H9 (cell line): ENCODE measurements around the gene RBFOX1. TPM values are rescaled to one million over a fixed set of nuclear protein-coding genes. Genes with fewer than 3 reads are reported as not detected.

Source experiments
- DNase-seq: peaks from one replicate; pipeline ENCODE4 v3.0.0-alpha.2; 2017
- H2AFZ ChIP-seq: one replicate; pipeline ENCODE4 v1.6.1; 2013; ENCODE audit warnings: mild to moderate bottlenecking, low read length, control low read depth, moderate library complexity
- H2AK5ac ChIP-seq: 2 replicates; pipeline ENCODE4 v1.6.1; 2013; ENCODE audit warnings: low read length, control low read depth, mixed read lengths; ENCODE audit not compliant: insufficient read length
- H2BK120ac ChIP-seq: one replicate; pipeline ENCODE4 v1.6.1; 2013; ENCODE audit warnings: low read depth, mild to moderate bottlenecking, low read length, control low read depth, inconsistent platforms; ENCODE audit not compliant: poor library complexity, severe bottlenecking
- H2BK12ac ChIP-seq: 2 replicates; pipeline ENCODE4 v1.6.1; 2013; ENCODE audit warnings: low read length, control low read depth, mixed read lengths, low read depth; ENCODE audit not compliant: insufficient read length
- H2BK15ac ChIP-seq: 2 replicates; pipeline ENCODE4 v1.6.1; 2013; ENCODE audit warnings: low read depth, low read length, control low read depth
- H2BK20ac ChIP-seq: one replicate; pipeline ENCODE4 v1.6.1; 2013; ENCODE audit warnings: low read depth, mild to moderate bottlenecking, low read length, control low read depth, inconsistent platforms; ENCODE audit not compliant: poor library complexity, severe bottlenecking
- H2BK5ac ChIP-seq: 2 replicates; pipeline ENCODE4 v1.6.1; 2013; ENCODE audit warnings: low read length, control low read depth, mixed read lengths; ENCODE audit not compliant: insufficient read length
- H3K14ac ChIP-seq: 2 replicates; pipeline ENCODE4 v1.6.1; 2013; ENCODE audit warnings: low read length, control low read depth; ENCODE audit not compliant: insufficient read depth
- H3K18ac ChIP-seq: 2 replicates; pipeline ENCODE4 v1.6.1; 2013; ENCODE audit warnings: low read depth, mild to moderate bottlenecking, mixed read lengths, low read length, control low read depth; ENCODE audit not compliant: insufficient read length
- H3K23ac ChIP-seq: 2 replicates; pipeline ENCODE4 v1.6.1; 2013; ENCODE audit warnings: low read length, control low read depth, mixed read lengths, low read depth; ENCODE audit not compliant: insufficient read length
- H3K23me2 ChIP-seq: 2 replicates; pipeline ENCODE4 v1.6.1; 2013; ENCODE audit warnings: low read depth, mild to moderate bottlenecking, mixed read lengths, low read length, control low read depth; ENCODE audit not compliant: insufficient read length, poor library complexity, severe bottlenecking
- H3K27ac ChIP-seq: 2 replicates; pipeline ENCODE4 v1.5.1; 2013; ENCODE audit warnings: low read length, control low read depth, mixed read lengths, low read depth; ENCODE audit not compliant: insufficient read length
- H3K27me3 ChIP-seq: 2 replicates; pipeline ENCODE4 v1.6.1; 2013; ENCODE audit warnings: low read length, control low read depth, inconsistent platforms; ENCODE audit not compliant: insufficient read depth
- H3K4ac ChIP-seq: 2 replicates; pipeline ENCODE4 v1.6.1; 2013; ENCODE audit warnings: low read depth, mild to moderate bottlenecking, control low read depth, inconsistent platforms, low read length, moderate library complexity
- H3K4me1 ChIP-seq: 2 replicates; pipeline ENCODE4 v1.6.1; 2013; ENCODE audit warnings: low read length, control low read depth, inconsistent platforms; ENCODE audit not compliant: insufficient read depth
- H3K4me2 ChIP-seq: 2 replicates; pipeline ENCODE4 v1.6.1; 2013; ENCODE audit warnings: low read length, control low read depth, mixed read lengths; ENCODE audit not compliant: insufficient read length, insufficient read depth
- H3K56ac ChIP-seq: 2 replicates; pipeline ENCODE4 v1.6.1; 2013; ENCODE audit warnings: low read depth, mild to moderate bottlenecking, mixed read lengths, low read length, control low read depth; ENCODE audit not compliant: insufficient read length
- H3K79me1 ChIP-seq: 2 replicates; pipeline ENCODE4 v1.6.1; 2013; ENCODE audit warnings: low read depth, mild to moderate bottlenecking, moderate library complexity, low read length, control low read depth, inconsistent platforms; ENCODE audit not compliant: insufficient read depth, poor library complexity, severe bottlenecking
- H3K79me2 ChIP-seq: 2 replicates; pipeline ENCODE4 v1.6.1; 2013; ENCODE audit warnings: low read length, control low read depth, inconsistent platforms; ENCODE audit not compliant: insufficient read depth
- H3K9ac ChIP-seq: 2 replicates; pipeline ENCODE4 v1.6.1; 2013; ENCODE audit warnings: low read length, control low read depth, mixed read lengths; ENCODE audit not compliant: insufficient read length; ENCODE audit errors: extremely low read depth
- H3K9me3 ChIP-seq: one replicate; pipeline ENCODE4 v1.6.1; 2013; ENCODE audit warnings: low read depth, low read length, inconsistent platforms; ENCODE audit not compliant: control insufficient read depth
- H3T11ph ChIP-seq: one replicate; pipeline ENCODE4 v1.6.1; 2013; ENCODE audit warnings: mild to moderate bottlenecking, low read length, control low read depth, inconsistent platforms
- H4K20me1 ChIP-seq: one replicate; pipeline ENCODE4 v1.6.1; 2013; ENCODE audit not compliant: control insufficient read depth, insufficient read length, insufficient read depth
- H4K5ac ChIP-seq: 2 replicates; pipeline ENCODE4 v1.6.1; 2013; ENCODE audit warnings: low read depth, mild to moderate bottlenecking, mixed read lengths, low read length, control low read depth; ENCODE audit not compliant: insufficient read length
- H4K8ac ChIP-seq: replicated peaks from 2 replicates; pipeline ENCODE4 v1.6.1; 2013; ENCODE audit warnings: low read length, control low read depth, mixed read lengths, low read depth; ENCODE audit not compliant: insufficient read length
- H4K91ac ChIP-seq: 2 replicates; pipeline ENCODE4 v1.6.1; 2013; ENCODE audit warnings: low read depth, mild to moderate bottlenecking, moderate library complexity, mixed read lengths, low read length, control low read depth; ENCODE audit not compliant: insufficient read length
- H3K27ac Mint-ChIP-seq, 3 experiments: 2 replicates in 2 of 3; 3 replicates in 1 of 3; pipeline ENCODE4 v1.8.0; 2020 to 2021; ENCODE audit warnings: mixed read lengths in 3 of 3, mild to moderate bottlenecking in 1 of 3, moderate library complexity in 1 of 3
- H3K27me3 Mint-ChIP-seq: 2 replicates; pipeline ENCODE4 v1.8.0; 2021; ENCODE audit warnings: low read depth, mild to moderate bottlenecking, moderate library complexity, mixed read lengths
- H3K36me3 Mint-ChIP-seq, 3 experiments: 2 replicates in 2 of 3; 3 replicates in 1 of 3; pipeline ENCODE4 v1.8.0; 2020 to 2021; ENCODE audit warnings: low read depth in 3 of 3, mixed read lengths in 3 of 3; ENCODE audit not compliant: insufficient read depth in 1 of 3
- H3K4me1 Mint-ChIP-seq, 2 experiments: 2 replicates each; pipeline ENCODE4 v1.8.0; 2020; ENCODE audit warnings: mixed read lengths in 2 of 2
- H3K4me3 Mint-ChIP-seq, 2 experiments: 2 replicates in 1 of 2; 3 replicates in 1 of 2; pipeline ENCODE4 v1.8.0; 2020 to 2021; ENCODE audit warnings: mild to moderate bottlenecking in 2 of 2, mixed read lengths in 2 of 2, moderate library complexity in 1 of 2
- H3K9me3 Mint-ChIP-seq, 2 experiments: 2 replicates in 1 of 2; 3 replicates in 1 of 2; pipeline ENCODE4 v1.8.0; 2020; ENCODE audit warnings: mild to moderate bottlenecking in 2 of 2, mixed read lengths in 2 of 2, moderate library complexity in 1 of 2
- CTCF ChIP-seq: fragments of 200-600 bp; sonication (generic); conservative IDR thresholded peaks from 3 replicates; pipeline ENCODE4 v1.8.0; 2021; ENCODE audit warnings: antibody characterized with exemption, mild to moderate bottlenecking
- whole genome bisulfite sequencing: extraction: QIAGEN DNeasy Blood & Tissue Kit; methylation state at CpG from one replicate; pipeline ENCODE4 v1.1.7; 2013; ENCODE audit warnings: missing lambda C conversion rate, low lambda C conversion rate, mixed read lengths; ENCODE audit not compliant: insufficient read length; ENCODE audit errors: extremely low coverage; 5-methylcytosine and 5-hydroxymethylcytosine counted together
- total RNA-seq: library from RNA; stranded (reverse); gene quantifications from 2 replicates; pipeline ENCODE4 v1.2.1, GENCODE V29; 2021

The RBFOX1 gene
- total RNA-seq, 1 experiment from 2014 or later: 2.0 TPM

- Histone ChIP-seq H3K79me1 (no peaks in the 10 kb centered on the region), H3K23ac (no peak overlapping the region), H2AK5ac (no peak overlapping the region), H4K8ac (no peak overlapping the region), H4K5ac (no peak overlapping the region), H3K79me2 (no peaks in the 10 kb centered on the region), H3K18ac (no peak overlapping the region), H3K4me2 (no peak overlapping the region), H3T11ph (no peak overlapping the region), H3K4me1 (no peaks in the 10 kb centered on the region), H3K23me2 (no peaks in the 10 kb centered on the region), H2AFZ (no peak overlapping the region), H4K91ac (no peak overlapping the region), H3K14ac (no peak overlapping the region), H3K56ac (no peak overlapping the region), H4K20me1 (no peaks in the 10 kb centered on the region), H2BK12ac (no peak overlapping the region), H2BK5ac (no peak overlapping the region), H3K27me3 (no peaks in the 10 kb centered on the region), H3K4ac (no peak overlapping the region), H2BK15ac (no peak overlapping the region), H3K9ac (no peak overlapping the region), H2BK120ac (no peak overlapping the region), H3K9me3 (no peaks in the 10 kb centered on the region), H3K27ac (no peak overlapping the region), H2BK20ac (no peak overlapping the region)
- H3K4me3 Mint-ChIP-seq: no peak overlapping the region
- DNase-seq: no peak
- H3K27ac Mint-ChIP-seq: no peak overlapping the region
- no CpG with 5 or more reads among the region's 4 CpGs for WGBS
- H3K4me1 Mint-ChIP-seq: peaks cover 34 to 35% of the 10 kb centered on the region in 2 experiments
- no peaks in the 10 kb centered on the region; a peak in 1 of 7 replicates for H3K36me3 Mint-ChIP-seq
- H3K9me3 Mint-ChIP-seq: no peaks in the 10 kb centered on the region; a peak in 2 of 5 replicates
- H3K27me3 Mint-ChIP-seq: peaks cover 2% of the 10 kb centered on the region; the same call in 1 of the 2 replicates
- TF ChIP-seq CTCF: no peak
These were observed 415.9 kb downstream of the RBFOX1 start for GRCh38 chr16:7748522-7748921.
